HL-60 (cell line): ENCODE measurements around the gene AEN.

Experiments used
- DNase-seq, 2 experiments: peaks; one replicate each; pipeline ENCODE4 v3.0.0-alpha.2; 2010 to 2020; ENCODE audit warnings: low read depth in 1 of 2, low spot score in 1 of 2
- H3K27ac ChIP-seq: fragments of 250-450 bp; sonication (Bioruptor Pico); replicated peaks from 2 replicates; pipeline ENCODE4 v1.5.1; 2020; ENCODE audit warnings: mild to moderate bottlenecking, moderate library complexity
- H3K27me3 ChIP-seq: fragments of 250-450 bp; sonication (Bioruptor Pico); 2 replicates; pipeline ENCODE4 v1.5.1; 2021; ENCODE audit warnings: mild to moderate bottlenecking, moderate library complexity; ENCODE audit not compliant: insufficient read depth, poor library complexity, severe bottlenecking
- H3K4me3 ChIP-seq: replicated peaks from 2 replicates; pipeline ENCODE4 v1.5.1; 2011; ENCODE audit warnings: mild to moderate bottlenecking, control low read depth, low read length; ENCODE audit not compliant: insufficient read depth
- CTCF ChIP-seq: IDR thresholded peaks from one replicate; pipeline ENCODE4 v1.5.1; 2011; ENCODE audit warnings: low read length, control low read depth, inconsistent platforms; ENCODE audit not compliant: insufficient read depth
- GABPA ChIP-seq: IDR thresholded peaks from 2 replicates; pipeline ENCODE4 v1.6.1; 2012; ENCODE audit warnings: low read depth
- POLR2AphosphoS5 ChIP-seq: IDR thresholded peaks from 2 replicates; pipeline ENCODE4 v1.6.1; 2012; ENCODE audit warnings: low read depth
- REST ChIP-seq: IDR thresholded peaks from 2 replicates; pipeline ENCODE4 v1.6.1; 2012; ENCODE audit warnings: low read depth; ENCODE audit not compliant: insufficient replicate concordance
- SPI1 ChIP-seq: IDR thresholded peaks from 2 replicates; pipeline ENCODE4 v1.6.1; 2012; ENCODE audit warnings: low read depth, mild to moderate bottlenecking, borderline replicate concordance

AEN gene

GRCh38 chr15:88613074-88613944, 7.8 kb upstream of the AEN start:
- Histone ChIP-seq H3K27me3 (peaks cover 6% of the 10 kb centered on the region), H3K27ac (no peak overlapping the region), H3K4me3 (no peak overlapping the region)
- TF ChIP-seq SPI1 (no peak), CTCF (no peak), GABPA (no peak)
- no peak for DNase-seq

- TF ChIP-seq POLR2AphosphoS5 (no peak), REST (no peak), GABPA (no peak), SPI1 (no peak), CTCF (no peak)
- Histone ChIP-seq H3K4me3 (no peak overlapping the region), H3K27me3 (no peaks in the 10 kb centered on the region), H3K27ac (no peak overlapping the region)
- no peak for DNase-seq
Observed at GRCh38 chr15:88615303-88616107, 5.6 kb upstream of the AEN start.

- TF ChIP-seq CTCF (no peak), SPI1 (no peak), POLR2AphosphoS5 (no peak), REST (no peak), GABPA (no peak)
- Histone ChIP-seq H3K4me3 (no peak overlapping the region), H3K27ac (no peak overlapping the region), H3K27me3 (no peaks in the 10 kb centered on the region)
- no peak for DNase-seq
Observed at GRCh38 chr15:88616240-88616639, 4.9 kb upstream of the AEN start.
